Cardiac fibroblast (primary cell): ENCODE measurements around the gene PRAME.

Experiments
- DNase-seq, 2 donors: peaks; one replicate each; pipeline versions ENCODE4 v3.0.0 to v3.0.0-alpha.2; 2010; ENCODE audit warnings: low read depth in 2 of 2
- H3K4me3 ChIP-seq, 2 donors: replicated peaks in 1 of 2; 1 replicate in 1 of 2; 2 replicates in 1 of 2; pipeline ENCODE4 v1.5.1; 2011; ENCODE audit warnings: low read depth in 2 of 2, low read length in 2 of 2, mild to moderate bottlenecking in 2 of 2, moderate library complexity in 1 of 2
- TF ChIP-seq, protein P1 (sequence below): IDR thresholded peaks from one replicate; pipeline ENCODE4 v1.5.1; 2011; ENCODE audit warnings: low read depth, mild to moderate bottlenecking, low read length, inconsistent platforms

PRAME gene

GRCh38 chr22:22598144-22598543 is 39.1 kb upstream of the PRAME start:
- DNase-seq = no peak
- TF ChIP-seq, protein P1, sequence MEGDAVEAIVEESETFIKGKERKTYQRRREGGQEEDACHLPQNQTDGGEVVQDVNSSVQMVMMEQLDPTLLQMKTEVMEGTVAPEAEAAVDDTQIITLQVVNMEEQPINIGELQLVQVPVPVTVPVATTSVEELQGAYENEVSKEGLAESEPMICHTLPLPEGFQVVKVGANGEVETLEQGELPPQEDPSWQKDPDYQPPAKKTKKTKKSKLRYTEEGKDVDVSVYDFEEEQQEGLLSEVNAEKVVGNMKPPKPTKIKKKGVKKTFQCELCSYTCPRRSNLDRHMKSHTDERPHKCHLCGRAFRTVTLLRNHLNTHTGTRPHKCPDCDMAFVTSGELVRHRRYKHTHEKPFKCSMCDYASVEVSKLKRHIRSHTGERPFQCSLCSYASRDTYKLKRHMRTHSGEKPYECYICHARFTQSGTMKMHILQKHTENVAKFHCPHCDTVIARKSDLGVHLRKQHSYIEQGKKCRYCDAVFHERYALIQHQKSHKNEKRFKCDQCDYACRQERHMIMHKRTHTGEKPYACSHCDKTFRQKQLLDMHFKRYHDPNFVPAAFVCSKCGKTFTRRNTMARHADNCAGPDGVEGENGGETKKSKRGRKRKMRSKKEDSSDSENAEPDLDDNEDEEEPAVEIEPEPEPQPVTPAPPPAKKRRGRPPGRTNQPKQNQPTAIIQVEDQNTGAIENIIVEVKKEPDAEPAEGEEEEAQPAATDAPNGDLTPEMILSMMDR = no peak
- H3K4me3 ChIP-seq = no peak overlapping the region

DNA sequence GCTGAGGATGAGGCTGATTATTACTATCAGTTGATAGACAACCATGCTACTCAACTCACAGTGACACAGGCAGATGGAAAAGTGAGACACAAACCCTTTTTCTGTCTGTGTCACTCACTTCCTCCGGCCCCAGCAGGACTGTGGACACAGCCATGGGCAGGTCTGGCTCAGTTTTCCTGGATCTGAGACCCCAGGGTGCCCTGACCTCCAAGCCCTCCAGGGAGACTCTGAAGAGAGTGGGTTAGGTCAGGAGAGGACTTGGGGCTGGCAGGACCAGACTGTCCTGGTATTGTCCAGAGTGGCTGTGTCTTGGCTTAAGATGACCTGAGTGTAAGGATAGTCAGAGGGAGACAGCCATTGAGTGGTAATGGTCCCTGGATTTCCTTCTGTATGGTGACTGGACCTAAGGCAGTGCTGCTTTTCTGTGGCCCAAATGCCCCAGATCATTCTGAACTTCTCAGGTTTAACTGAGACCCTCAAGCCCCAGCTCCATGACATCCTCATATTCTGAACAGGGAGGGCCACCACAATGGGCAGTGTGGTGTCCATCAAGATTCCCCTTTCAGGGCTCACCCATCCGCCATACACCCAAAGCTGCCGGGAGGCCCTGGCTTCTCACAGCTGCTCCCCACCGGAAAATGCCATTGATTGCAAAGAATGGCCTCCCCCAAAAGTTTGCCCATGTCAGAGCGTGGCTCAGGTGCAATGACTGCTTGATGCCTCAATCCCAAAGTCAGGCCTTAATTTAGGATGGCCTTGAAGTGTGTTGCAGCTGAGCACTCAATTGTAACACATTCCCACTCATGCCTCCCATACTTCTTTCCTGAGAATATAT is 36.2 kb upstream of the PRAME start:
- DNase-seq = no peak
- no peak overlapping the region for H3K4me3 ChIP-seq
- TF ChIP-seq, protein P1 = no peak

- TF ChIP-seq, protein P1 = peak; percentile 77
- no peak overlapping the region for H3K4me3 ChIP-seq
- DNase-seq = peak; percentile 64 to 66
These were observed 35.0 kb upstream of the PRAME start for GRCh38 chr22:22593964-22594656.

DNA sequence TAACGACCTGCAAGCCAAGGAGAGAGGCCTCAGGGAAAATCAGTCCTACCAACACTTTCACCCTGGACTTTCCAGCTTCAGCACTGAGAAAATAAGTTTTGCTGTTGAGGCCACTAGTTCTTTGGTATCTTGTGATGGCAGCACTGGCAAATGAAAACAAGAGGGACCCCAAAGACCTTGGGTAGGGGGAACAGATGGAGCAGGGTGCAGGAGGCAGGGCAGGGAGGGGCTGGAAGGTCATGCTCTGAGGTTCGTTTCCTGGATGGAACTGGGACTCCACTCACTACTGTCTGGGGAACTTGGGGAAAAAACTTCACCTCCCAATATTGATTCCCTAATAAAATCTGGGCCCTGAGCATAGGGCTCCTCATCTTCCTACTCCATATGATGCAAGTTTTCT is 34.2 kb upstream of the PRAME start:
- TF ChIP-seq, protein P1 = no peak
- no peak overlapping the region for H3K4me3 ChIP-seq
- DNase-seq = no peak

DNA sequence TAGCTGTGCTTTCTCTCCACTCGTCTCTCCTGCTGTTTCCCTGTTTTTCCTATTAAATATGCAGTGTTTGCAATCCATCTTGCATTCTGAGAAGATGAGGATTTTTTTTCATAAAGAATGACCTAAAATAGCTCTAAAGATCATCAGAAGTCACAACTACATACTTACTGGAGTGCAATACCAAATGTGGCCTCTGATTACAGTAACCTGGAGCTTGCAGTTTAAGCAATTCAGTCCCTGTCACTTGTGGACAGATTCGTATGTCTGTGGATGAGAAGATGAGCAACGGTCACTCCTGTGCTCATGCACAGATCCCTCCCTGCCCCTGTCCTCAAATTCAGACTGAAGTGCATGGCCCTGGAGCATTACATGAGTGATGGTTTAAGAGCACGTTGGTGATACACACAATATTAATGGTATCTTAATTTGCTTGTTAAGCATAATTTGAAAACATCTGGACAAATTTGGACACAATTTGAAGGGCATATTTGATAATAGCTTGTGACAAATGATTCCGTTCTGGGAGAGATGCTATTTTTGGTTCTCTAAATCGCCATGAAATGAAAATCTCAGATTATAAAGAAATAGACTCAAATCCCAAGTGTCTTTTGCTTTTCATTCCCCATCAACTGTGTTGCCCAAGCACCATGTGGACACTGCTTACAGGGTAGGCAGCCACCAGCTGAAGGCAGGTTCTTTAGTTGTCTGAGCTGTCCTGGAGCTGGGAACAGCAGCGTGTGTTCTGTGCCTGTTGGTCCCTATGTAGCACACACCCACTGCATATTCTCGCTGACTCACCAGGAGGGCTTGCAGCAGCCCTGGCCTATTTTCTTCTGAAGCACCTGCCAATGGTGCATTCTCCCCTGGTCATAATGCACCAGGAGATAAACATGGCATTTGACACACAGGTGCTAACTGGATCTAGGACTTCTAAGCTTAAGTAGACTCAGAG is 32.6 kb upstream of the PRAME start:
- DNase-seq = peak in 1 of 2 donors; percentile 22
- no peak overlapping the region for H3K4me3 ChIP-seq
- TF ChIP-seq, protein P1 = peak; percentile 19

DNA sequence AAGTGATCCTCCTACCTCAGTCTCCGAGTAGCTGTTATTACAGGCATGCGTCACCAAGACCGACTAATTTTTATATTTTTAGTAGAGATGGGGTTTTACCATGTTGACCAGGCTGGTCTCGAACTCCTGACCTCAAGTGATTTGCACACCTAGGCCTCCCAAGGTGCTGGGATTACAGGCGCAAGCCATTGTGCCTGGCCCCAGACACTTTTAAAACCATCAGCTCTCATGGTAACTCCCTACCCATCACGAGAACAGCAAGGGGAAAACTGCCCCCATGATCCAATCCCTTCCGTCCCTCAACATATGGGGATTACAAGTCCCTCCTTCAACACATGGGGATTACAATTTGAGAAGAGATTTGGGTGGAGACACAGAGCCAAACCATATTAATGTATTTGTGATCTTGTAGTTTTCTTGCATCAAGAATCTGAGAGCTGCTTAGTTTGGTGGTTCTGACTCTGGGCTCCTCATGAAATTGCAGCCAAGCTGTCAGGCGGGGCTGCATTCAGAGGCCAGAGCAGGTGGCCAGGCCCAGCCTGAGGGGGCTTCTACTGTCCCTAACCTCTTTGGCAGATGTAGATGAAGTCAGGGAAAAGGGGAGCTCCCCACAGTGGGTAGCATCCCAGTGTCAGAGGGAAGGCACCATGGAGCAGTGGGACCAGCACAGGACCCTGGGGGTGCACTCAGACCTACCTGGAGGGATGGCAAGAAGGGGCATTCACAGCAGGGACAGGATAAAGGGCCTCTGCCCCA is 31.2 kb upstream of the PRAME start:
- TF ChIP-seq, protein P1 = no peak
- no peak for DNase-seq
- no peak overlapping the region for H3K4me3 ChIP-seq
